Esophagus muscularis mucosa (tissue), 4 donors: ENCODE data around the gene LMOD3. TPM values are rescaled to one million over a fixed set of nuclear protein-coding genes. Genes with fewer than 3 reads are reported as not detected.

Experiments
- DNase-seq: peaks from one replicate; pipeline ENCODE4 v3.0.0-alpha.2; 2017; ENCODE audit errors: extremely low spot score
- H3K27ac ChIP-seq, 4 donors: fragments of 200-600 bp; sonication (generic); replicated peaks in 1 of 4; 1 replicate in 3 of 4; 2 replicates in 1 of 4; pipeline ENCODE4 v1.5.1; 2016 to 2019; ENCODE audit warnings: mild to moderate bottlenecking in 1 of 4
- H3K27me3 ChIP-seq, 4 donors: fragments of 200-600 bp; sonication (generic); one replicate each; pipeline versions ENCODE4 v1.5.1 to v1.6.0; 2016 to 2019
- H3K36me3 ChIP-seq, 4 donors: fragments of 200-600 bp; sonication (generic); one replicate each; pipeline ENCODE4 v1.5.1; 2016 to 2019
- H3K4me1 ChIP-seq, 4 donors: fragments of 200-600 bp; sonication (generic); one replicate each; pipeline ENCODE4 v1.5.1; 2016 to 2019
- H3K4me3 ChIP-seq, 4 donors: fragments of 200-600 bp; sonication (generic); 1 replicate in 2 of 4; 2 replicates in 2 of 4; pipeline ENCODE4 v1.5.1; 2016 to 2019; ENCODE audit warnings: mild to moderate bottlenecking in 4 of 4, moderate library complexity in 1 of 4
- H3K9me3 ChIP-seq, 4 donors: fragments of 200-600 bp; sonication (generic); 1 replicate in 3 of 4; 2 replicates in 1 of 4; pipeline ENCODE4 v1.5.1; 2016 to 2019
- CTCF ChIP-seq, 3 experiments: fragments of 200-600 bp in 2 of 3; fragments of 450-650 bp in 1 of 3; sonication (generic) in 2 of 3; IDR thresholded peaks; one replicate each; pipeline ENCODE4 v1.5.1; 2017 to 2019; ENCODE audit warnings: antibody characterized with exemption in 3 of 3, mild to moderate bottlenecking in 2 of 3, moderate library complexity in 1 of 3
- EP300 ChIP-seq: sonication (generic); formaldehyde crosslinking; IDR thresholded peaks from one replicate; pipeline ENCODE4 v1.6.1; 2017; ENCODE audit warnings: antibody characterized with exemption
- POLR2A ChIP-seq: fragments of 450-650 bp; IDR thresholded peaks from one replicate; pipeline ENCODE4 v1.6.1; 2017; ENCODE audit warnings: antibody characterized with exemption, moderate library complexity, mild to moderate bottlenecking, low read depth
- POLR2AphosphoS5 ChIP-seq, 2 donors: sonication (generic); formaldehyde crosslinking; IDR thresholded peaks; one replicate each; pipeline ENCODE4 v1.6.1; 2017; ENCODE audit warnings: antibody characterized with exemption in 2 of 2
- WGBS: methylation state at CpG from one replicate; pipeline ENCODE4 v1.1.5; 2018; 5-methylcytosine and 5-hydroxymethylcytosine counted together
- intact Hi-C: fragments of 100-400 bp; cut with DNase I; formaldehyde crosslinking; loops from one replicate; pipeline ENCODE4 v1.15.1; 2023
- total RNA-seq, 4 donors: library from RNA; depleted of rRNA; stranded (reverse); fragments of >200 nt; gene quantifications; one replicate each; pipeline versions ENCODE4 v1.1.0 to v1.2.1, GENCODE V29; 2016

The LMOD3 gene
- total RNA-seq, 4 donors from 2014 or later = 0.50 to 2.9 (median 1.3) TPM

GRCh38 chr3:69129531-69129930 is 7.1 kb upstream of the LMOD3 start:
- intact Hi-C loops = no loop called here
- no peaks in the 10 kb centered on the region for H3K36me3 ChIP-seq
- H3K4me3 ChIP-seq = no peak overlapping the region
- DNase-seq = no peak
- no peaks in the 10 kb centered on the region for H3K27me3 ChIP-seq
- no peak for TF ChIP-seq EP300
- no peak for TF ChIP-seq POLR2A
- TF ChIP-seq CTCF (IDR thresholded peaks at IDR 0.05) = no peak
- no peak overlapping the region for H3K27ac ChIP-seq
- H3K9me3 ChIP-seq = no peaks in the 10 kb centered on the region
- H3K4me1 ChIP-seq = no peaks in the 10 kb centered on the region
- 19% methylated on average over 1 of the region's 1 CpG for WGBS

- no peak for DNase-seq
- Histone ChIP-seq H3K36me3 (no peaks in the 10 kb centered on the region), H3K4me1 (no peaks in the 10 kb centered on the region), H3K9me3 (no peaks in the 10 kb centered on the region), H3K4me3 (no peak overlapping the region), H3K27me3 (no peaks in the 10 kb centered on the region), H3K27ac (no peak overlapping the region)
- intact Hi-C loops = no loop called here
- TF ChIP-seq POLR2AphosphoS5 (IDR thresholded peaks at IDR 0.05) (no peak), CTCF (IDR thresholded peaks at IDR 0.05) (no peak), EP300 (no peak), POLR2A (no peak)
These were observed 6.1 kb upstream of the LMOD3 start for GRCh38 chr3:69128509-69128908.

- Histone ChIP-seq H3K4me1 (peaks cover 0 to 12% (median 7%) of the 10 kb centered on the region in 4 donors), H3K4me3 (no peak overlapping the region), H3K36me3 (no peaks in the 10 kb centered on the region), H3K9me3 (no peaks in the 10 kb centered on the region), H3K27ac (no peak overlapping the region), H3K27me3 (no peaks in the 10 kb centered on the region)
- no peak for TF ChIP-seq CTCF (IDR thresholded peaks at IDR 0.05)
- TF ChIP-seq POLR2A = no peak
- TF ChIP-seq POLR2AphosphoS5 (IDR thresholded peaks at IDR 0.05) = no peak
- TF ChIP-seq EP300 = no peak
- intact Hi-C loops = no loop called here
- 92% methylated on average over 2 of the region's 2 CpGs for WGBS
- no peak for DNase-seq
These were observed 4.6 kb upstream of the LMOD3 start for GRCh38 chr3:69126999-69127398.

GRCh38 chr3:69126216-69126615 is 3.8 kb upstream of the LMOD3 start:
- Histone ChIP-seq H3K4me3 (no peak overlapping the region), H3K27ac (no peak overlapping the region), H3K27me3 (no peaks in the 10 kb centered on the region), H3K36me3 (no peaks in the 10 kb centered on the region), H3K9me3 (no peaks in the 10 kb centered on the region), H3K4me1 (peaks cover 0 to 20% (median 15%) of the 10 kb centered on the region in 4 donors)
- 81% methylated on average over 3 of the region's 3 CpGs for WGBS
- DNase-seq = no peak
- no peak for TF ChIP-seq EP300
- no peak for TF ChIP-seq POLR2AphosphoS5 (IDR thresholded peaks at IDR 0.05)
- intact Hi-C loops = no loop called here

- peaks cover 0 to 26% (median 19%) of the 10 kb centered on the region in 4 donors for H3K4me1 ChIP-seq
- no peak for DNase-seq
- TF ChIP-seq POLR2A (no peak), POLR2AphosphoS5 (IDR thresholded peaks at IDR 0.05) (no peak), CTCF (IDR thresholded peaks at IDR 0.05) (no peak), EP300 (no peak)
- WGBS = 37% methylated on average over 8 of the region's 8 CpGs
- no peaks in the 10 kb centered on the region for H3K27me3 ChIP-seq
- H3K36me3 ChIP-seq = no peaks in the 10 kb centered on the region
- intact Hi-C loops = loop anchor here (5.0 kb wide), 1 partner anchor 185 kb away; no protein-coding TSS in a partner anchor
- peak overlapping the region; percentile 2 to 63 (median 53) for H3K27ac ChIP-seq
- H3K9me3 ChIP-seq = no peaks in the 10 kb centered on the region
- H3K4me3 ChIP-seq = peak overlapping the region; percentile 19 to 42 (median 35)
These were observed 445 bp downstream of the LMOD3 start for GRCh38 chr3:69121950-69122349.
